HPDE6-E6E7 (cell line): ENCODE measurements around the gene RAB27A.
"Not testable (repeated sequence)": the region's sequence is repeated elsewhere in the genome, so short reads cannot be mapped to it uniquely, and the experiment has no call there.

ENCODE experiments used
- DNase-seq: peaks from one replicate; pipeline ENCODE4 v3.0.0; 2011; ENCODE audit warnings: missing footprints; ENCODE audit errors: extremely low spot score

The RAB27A gene

DNA sequence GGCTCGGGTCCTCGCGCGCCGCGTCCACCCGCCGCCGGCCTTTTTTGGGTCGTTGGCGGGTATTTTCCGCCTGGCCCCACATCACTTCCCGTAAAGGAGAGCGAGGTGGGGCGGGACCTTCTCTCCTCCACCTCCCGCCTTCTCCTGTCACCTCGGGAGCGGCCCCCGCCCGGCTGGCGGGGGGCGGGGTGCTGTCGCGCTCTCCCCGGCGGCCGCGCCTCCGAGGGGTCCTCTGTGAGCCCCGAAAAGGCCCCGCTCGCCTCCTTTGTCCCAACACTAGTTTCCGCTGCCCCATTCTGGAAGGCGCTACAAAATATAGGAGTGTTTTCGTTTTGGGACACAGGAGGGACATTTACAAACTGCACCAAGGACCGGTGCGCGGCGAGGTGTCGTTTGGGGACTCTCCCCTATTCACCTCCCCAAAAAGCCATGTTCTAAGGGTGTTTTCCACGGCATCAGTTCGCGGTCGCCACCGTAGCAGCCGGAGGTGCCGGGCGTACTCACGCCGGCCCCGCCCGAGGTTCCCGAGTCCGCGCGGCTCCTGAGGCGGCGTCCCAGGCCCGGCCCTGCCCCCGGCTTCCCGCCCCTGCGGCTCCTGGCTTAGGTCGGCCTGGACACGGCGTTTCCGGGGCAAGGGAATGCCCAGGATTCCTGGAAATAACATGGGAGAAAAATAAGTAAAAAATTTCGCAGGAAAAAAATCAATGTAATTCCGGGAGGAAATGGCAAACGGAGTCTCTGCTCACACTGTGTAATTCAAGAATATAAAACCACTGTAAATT lies at the start of gene RAB27A:
TSS of gene RAB27A (minus strand) at position 68 of the 782 bp plus-strand sequence. CDS start 54,879 bp downstream, outside the sequence.
- peak; percentile 61 for DNase-seq

DNA sequence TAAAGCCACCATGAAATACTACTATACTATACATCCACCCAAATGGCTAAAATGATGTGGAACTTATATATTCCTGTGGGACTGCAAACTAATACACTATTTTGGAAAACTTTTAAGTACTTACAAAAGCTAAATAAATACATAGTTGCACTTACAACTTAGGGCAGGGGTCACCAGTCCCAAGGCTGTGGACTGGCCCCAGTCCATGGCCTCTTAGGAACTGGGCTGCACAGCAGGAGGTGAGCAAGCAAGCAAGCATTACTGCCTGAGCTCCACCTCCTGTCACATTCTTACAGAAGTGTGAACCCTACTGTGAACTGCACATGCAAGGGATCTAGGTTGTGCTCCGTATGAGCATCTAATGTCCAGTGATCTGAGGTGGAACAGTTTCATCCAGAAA lies 47.5 kb upstream of the RAB27A start:
- no peak for DNase-seq

DNA sequence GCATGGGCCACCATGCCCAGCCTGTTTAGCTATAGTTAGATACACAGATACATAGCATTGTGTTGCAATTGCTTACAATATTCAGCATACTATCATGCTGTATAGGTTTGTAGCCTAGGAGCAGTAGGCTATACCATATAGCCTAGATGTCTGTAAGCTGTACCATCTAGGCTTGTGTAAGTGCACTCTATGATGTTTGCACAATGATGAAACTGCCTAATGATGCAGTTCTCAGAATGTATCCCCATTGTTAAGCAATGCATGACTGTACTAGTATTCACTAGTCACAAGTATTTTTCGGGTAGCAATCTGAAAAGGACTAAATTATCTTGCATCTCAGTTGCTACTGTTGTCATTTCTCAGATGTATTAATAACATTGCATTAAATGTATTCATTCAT lies 45.4 kb upstream of the RAB27A start:
- DNase-seq, result no peak

DNA sequence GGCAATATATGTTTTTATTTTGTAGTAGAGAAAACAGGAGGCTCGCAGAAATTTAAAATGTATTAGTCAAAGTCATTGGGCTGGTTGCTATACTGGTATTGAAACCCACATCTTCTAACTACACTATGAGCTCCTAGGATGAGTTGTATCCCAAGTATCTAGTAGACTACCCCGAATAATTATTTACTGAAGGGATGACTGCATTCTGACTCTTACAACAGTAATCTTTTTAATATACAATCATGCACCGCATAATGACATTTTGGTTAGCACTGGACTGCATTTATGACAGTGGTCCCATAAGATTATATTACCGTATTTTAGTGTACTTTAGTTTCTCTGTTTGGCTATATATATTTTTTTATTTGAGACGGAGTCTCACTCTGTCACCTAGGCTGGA lies 44.8 kb upstream of the RAB27A start:
- DNase-seq, result no peak

DNA sequence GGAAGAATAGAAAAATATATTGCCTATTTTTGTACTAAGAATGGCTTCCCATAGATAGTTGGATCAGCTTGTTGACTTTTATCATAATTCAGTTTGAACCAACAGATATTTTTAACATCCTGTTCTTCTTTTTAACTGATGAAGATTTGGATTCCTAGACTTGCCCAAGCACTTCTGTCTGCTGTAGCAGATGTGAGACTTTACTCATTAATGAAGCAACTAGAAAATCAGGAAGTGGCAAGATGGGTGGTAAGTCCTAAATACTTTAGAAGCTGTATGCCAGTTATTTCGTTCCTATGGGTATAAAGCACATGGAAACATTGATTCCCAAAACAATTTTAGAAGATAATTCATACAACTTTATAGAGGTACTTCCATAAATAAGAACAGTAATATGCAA lies 37.8 kb upstream of the RAB27A start:
- DNase-seq, result no peak

DNA sequence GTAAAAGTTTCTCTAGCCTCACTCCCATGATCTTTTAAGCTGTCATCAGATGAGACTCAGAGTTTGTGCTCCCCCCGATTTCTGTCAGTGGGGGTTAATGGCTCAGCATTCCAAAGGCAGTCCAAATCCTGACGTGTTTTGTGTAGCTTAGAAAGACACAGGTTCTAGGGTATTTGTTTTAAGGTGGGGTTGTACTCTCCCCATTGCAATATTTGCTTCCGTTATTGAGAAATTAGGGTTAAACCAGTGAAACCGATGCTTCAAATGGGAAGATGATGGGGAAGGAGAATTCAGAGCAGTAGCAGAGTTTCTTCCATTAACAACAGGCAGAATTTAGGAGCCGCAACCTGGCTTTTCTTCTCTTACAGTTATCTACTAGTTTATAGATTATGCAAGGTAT lies 32.9 kb upstream of the RAB27A start:
- DNase-seq, result no peak

DNA sequence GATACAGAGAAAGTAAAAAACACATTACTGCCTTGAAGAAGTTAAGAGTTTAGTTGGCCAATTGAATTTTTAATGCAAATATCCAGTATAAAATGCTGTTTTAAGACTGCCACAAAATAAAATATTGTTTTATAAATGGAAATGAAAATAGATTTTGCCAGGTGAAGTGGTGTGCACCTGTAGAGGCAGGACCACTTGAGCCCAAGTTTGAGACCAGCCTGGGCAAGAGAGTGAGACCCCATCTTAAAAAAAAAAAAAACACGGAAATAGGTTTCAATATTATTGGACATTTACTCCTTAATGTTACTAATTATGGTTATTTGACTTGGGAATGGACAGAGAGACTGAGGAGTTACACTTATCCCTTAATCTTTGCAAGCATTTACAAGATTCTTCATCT lies 31.4 kb upstream of the RAB27A start:
- no peak for DNase-seq

DNA sequence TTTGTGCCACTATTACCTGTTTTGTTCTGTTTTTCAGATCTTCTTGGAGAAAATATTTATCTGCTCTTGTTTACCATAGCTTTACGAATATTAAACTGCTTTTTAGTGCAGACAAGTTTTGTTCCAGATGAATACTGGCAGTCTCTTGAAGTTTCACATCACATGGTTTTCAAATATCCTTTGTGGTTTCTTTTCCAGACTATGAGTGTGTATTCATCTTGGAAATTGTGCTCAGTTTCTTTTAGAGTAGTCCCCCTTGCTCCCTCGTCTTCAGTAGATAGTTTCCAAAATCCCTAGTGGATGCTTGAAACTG lies 30.6 kb upstream of the RAB27A start:
- DNase-seq, result no peak

DNA sequence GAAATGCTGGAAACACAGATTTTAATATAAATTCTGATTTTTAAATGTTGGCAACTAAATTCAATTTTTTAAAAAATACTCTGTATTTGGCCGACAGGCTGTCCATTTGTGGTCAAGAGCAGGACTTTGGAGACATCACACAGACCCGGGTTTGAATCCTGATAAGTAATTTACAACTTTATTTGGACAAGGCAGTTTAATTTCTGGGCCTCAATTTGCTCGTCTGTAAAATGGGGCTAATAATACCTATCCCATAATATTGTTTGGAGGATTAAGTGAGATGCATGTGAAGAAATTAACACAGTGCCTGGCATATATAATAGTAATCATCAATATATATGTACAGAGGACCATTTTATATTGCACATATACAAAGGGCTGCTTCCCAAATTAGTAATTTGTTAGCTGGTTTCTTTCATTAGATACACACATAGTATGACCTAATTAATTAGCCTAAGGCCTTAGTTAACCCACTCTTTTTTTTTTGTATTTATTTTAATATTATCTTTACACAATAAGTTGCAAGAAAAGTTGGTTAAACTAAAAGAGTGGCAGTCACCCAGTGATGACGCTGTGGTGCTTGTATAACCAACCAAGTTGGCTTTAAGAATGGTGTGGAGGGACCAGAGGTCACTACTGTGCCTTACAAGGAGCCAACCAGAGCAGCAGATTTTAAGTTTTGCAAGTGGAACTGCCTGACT lies 30.1 kb upstream of the RAB27A start:
- DNase-seq, result no peak

DNA sequence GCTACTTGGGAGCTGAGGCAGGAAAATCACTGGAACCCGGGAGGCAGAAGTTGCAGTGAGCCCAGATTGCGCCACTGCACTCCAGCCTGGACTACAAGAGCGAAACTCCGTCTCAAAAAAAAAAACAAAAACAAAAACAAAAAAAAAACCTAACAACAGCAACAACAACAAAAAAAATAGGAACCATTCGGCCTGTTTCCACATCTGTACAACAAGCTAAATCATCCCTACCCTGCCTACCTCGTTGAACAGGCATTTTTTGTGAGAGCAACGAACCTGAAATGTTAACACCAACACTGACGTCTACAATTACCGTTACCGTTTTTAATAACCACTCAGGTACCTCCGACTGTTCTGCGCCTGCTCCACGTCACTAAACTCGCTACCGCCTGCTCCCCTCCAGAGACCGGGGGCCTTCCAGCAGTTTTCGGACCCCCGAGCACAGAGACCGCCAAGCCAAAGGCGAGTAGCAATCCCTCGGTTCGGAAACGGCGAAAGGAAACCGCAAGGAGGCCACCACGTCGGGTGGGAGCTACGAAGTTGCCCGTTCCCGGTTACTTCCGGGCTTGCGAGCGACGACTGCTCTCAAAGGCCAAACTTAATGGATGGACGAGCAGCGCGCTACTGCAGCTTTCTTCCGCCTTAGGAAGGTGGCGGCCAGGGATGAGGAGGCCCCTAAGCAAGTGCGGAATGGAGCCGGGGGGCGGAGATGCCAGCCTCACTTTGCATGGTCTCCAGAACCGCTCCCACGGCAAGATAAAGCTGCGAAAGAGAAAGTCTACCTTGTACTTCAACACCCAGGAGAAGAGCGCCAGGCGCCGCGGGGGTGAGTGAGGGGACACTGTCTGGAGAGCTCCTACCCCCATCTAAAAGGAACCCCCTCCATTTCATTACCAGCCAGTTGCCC lies 29.2 kb upstream of the RAB27A start, which contains the start of the genes PIGB and PIGBOS1:
TSS of gene PIGB (plus strand) at position 635 of the 907 bp plus-strand sequence. CDS start at position 664, 29 bp downstream.
TSS of gene PIGBOS1 (minus strand) at position 536 of the 907 bp plus-strand sequence. CDS start 1,331 bp downstream, outside the sequence.
- DNase-seq, result peak; percentile 79

DNA sequence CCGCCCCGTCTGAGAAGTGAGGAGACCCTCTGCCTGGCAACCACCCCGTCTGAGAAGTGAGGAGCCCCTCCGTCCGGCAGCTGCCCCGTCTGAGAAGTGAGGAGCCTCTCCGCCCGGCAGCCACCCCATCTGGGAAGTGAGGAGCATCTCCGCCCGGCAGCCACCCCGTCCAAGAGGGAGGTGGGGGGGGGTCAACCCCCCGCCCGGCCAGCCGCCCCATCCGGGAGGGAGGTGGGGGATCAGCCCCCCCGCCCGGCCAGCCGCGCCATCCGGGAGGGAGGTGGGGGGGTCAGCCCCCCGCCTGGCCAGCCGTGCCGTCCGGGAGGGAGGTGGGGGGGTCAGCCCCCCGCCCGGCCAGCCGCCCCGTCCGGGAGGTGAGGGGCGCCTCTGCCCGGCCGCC lies 13.2 kb upstream of the RAB27A start:
- not testable (repeated sequence) for DNase-seq

DNA sequence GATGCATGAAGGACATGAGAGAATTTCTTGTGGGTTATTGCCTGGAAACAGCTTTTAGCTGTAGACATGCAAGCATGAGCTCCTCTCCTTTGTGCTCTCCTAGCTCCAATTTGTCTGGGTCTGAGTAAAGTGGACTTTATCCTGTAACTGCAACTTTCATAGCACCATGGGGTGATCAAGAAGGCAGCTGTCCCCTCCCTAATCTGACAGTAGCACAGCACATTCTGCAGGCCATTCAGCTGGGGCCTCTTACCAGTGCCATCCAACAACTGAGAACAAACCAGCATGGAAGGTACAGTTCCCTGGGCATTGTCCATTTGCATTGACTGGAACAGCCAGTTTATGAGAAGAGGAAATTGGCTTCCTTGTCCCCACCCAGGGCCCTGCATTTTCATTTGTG lies 7.7 kb upstream of the RAB27A start:
- no peak for DNase-seq

DNA sequence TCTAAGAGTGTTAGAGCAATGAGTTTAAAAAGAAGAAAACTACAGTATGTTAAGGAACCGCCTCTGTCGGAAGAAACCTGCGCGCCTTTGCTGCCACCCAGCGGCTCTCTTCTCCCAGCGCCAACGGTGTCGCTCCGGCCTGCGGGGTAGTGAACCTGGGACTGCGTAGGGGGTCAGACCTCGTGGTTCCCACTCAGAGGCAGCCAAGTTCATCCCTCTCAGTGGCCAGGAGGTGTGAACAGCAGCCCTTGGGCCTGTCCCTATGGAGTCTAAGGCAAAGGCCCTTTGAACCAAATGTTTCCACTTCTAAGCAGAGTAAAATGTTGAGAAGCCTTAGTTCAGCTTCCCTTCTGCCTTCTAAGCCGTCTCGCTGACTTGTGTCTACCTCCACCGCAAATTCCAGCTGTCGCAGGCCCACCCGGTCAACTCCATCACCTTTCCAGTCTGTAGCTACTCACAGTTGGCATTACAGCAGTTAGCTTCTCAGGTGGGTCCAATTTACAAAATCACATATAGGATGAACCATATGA lies 980 bp upstream of the RAB27A start:
- DNase-seq, result peak; percentile 59

DNA sequence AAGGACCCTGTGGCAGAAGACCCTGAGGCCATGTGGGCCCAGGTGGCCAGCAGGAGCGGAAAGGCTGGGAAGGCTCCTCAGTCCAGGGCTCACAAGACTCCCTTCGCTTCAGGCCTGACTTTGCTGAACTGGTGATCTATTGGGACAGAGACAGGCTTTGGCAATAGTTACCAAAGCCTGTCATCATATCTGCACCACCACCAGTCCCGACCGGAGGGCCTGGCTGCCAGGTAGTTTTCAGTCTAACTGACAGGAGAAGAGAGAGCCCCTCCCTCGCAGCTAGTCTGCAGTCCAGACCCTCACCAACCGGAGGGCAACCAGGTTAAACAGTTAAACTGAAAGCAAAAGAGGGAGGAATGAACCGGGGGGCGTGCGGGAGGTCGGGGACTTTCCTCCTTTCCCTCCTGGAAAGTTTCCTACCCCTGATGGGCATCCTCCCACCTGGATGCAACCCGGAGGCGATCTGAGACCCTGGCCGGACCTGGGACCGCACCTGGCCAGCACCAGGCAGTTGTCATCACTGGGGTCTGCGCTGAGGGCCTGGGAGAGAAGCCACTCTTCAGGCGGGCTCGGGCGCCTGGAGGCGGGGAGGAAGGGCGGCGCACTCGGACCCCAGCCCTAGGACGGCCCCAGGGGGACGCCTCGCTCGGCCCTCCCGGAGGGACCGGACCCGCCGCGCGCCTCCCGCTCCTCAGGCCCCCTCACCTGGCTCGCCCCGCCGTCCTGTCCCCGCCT lies 435 bp downstream of the RAB27A start:
- DNase-seq, result no peak

DNA sequence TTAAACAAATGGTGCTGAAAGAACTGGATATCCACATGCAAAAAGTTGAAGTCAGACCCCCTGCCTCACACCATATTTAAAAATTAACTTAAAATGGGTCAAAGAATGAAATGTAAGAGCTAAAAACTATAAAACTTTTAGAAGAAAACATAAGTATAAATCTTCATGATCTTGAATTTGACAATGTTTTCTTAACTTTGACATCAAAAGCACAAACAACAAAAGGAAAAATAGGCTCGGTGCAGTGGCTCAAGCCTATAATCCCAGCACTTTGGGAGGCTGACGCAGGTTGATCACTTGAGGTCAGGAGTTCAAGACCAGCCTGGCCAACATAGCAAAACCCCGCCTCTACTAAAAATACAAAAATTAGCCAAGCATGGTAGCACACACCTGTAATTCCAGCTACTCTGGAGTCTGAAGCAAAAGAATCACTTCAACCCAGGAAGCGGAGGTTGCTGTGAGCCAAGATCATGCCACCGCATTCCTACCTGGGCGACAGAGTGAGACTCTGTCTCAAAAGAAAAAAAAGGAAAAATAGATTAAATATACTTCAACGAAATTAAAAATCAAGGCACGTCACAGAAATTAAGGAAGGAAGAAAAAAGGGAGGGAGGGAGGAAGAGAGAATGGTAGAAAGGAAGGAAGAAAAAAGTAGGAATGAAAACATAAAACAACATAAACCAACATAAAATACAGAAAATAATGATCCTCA lies 1.5 kb downstream of the RAB27A start:
- DNase-seq, result no peak

DNA sequence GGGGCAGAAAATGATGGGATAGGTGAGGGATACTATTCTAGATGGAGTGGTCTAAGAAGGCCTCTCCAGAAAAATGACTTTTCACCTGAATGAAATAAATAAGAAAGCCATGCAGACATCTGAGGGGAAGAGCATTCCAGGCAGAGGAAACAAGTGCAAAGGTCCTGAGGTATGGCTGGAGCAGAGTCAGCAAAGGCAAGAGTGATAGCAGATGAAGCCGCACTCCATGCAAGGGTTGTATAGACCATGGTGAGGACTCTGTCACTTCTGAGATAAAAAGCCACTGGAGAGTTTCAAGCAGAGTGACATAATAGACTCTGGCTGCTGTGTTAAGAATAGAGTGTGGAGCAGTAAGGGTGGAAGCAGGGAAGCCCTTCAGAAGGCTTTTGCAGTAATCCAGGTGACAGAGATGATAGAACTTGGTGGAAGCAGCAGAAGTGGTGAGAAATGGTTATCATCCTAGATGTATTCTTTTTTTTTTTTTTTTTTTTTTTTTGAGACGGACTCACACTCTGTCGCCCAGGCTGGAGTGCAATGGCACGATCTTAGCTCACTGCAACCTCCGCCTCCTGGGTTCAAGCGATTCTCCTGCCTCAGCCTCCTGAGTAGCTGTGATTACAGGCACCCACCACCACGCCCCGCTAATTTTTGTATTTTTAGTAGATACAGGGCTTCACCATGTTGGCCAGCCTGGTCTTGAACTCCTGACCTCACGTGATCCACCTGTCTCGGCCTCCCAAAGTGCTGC lies 3.0 kb downstream of the RAB27A start:
- DNase-seq, result not testable (repeated sequence)

DNA sequence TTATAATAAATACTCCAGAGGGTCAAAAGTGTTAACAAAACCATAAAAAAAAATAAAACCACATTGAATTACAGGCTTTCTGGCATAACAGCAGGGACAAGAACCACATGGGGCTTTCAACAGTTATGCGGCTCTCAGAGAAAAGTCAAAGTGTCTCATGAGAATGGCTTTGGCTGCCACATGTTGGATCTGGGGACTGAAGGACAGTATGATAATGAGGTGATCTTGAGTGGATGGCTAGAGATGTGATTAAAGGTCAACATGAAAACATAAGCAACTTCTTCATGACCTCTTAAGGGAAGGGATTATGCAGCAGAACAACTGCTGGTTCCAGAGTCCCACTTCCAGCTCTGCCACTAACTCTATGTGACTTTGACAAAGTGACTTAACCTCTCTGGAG lies 5.2 kb downstream of the RAB27A start:
- DNase-seq, result no peak

DNA sequence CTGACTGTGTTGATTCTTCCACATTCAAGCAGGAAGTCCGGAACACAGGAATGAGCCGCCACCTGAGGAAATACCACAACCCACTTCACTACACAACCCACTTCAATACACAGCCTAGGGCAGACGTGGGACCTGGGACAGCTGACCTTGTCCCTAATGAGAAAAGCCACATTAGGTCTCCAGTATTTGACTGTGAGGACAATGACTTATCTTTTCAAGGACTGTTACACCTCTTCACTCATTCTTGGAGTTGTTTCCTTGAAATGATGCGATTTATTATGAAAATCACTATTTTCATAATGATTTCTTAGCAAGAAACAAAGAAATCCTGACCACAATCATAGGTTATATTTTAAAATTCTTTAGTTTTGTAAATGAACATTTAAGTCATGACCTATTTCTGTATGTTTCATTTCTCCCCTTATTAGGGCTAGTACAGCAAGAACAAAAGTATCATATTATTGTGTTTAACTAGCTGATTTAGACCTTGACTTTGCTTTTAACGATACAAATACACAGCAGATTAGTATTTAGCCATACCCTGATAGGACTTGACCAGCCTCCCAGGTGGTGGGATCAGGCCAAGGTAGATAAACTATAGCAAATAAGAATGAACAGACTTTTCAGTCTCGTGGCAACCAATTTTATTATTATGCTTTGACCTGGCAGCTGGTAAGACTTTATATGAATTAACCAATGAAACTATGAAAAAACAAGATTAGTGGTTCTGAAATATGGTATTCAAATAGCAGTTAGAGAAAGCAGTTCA lies 6.0 kb downstream of the RAB27A start:
- DNase-seq, result no peak

DNA sequence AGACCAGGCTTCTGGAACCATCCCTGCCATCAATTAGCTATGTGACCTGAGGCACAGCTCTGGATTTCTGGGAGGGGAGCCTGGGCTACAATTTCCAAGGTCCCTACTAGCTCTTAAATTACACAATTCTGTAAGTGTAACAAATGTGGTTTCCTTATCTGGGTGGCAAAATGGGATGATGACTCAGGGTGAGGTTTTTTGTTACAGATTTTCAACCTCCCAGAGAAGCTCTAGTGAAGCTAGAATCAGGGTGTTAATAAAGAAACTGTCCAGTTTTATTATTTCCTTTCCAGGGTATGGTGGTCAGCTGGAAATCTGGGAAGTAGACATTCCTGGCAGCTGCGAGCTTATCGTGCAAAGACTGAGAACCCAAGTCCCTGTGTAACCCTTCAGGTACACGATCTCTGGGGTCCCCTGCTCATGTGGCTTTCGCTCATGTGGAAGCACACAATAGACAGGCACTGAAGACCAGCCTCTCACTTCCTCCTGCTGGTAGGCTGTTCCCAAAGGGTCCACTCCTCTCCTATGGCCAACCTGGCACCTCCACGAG lies 7.3 kb downstream of the RAB27A start:
- no peak for DNase-seq
